Retinal pigment epithelial cell (primary cell): ENCODE results near the gene MUC13.

Source experiments
- DNase-seq: peaks from one replicate; pipeline ENCODE4 v3.0.0-alpha.2; 2010; ENCODE audit warnings: low read depth
- H3K4me3 ChIP-seq: 2 replicates; pipeline ENCODE4 v1.5.1; 2011; ENCODE audit warnings: mild to moderate bottlenecking, low read length, control low read depth, moderate library complexity
- TF ChIP-seq, protein P1 (sequence below): conservative IDR thresholded peaks from 2 replicates; pipeline ENCODE4 v1.5.1; 2011; ENCODE audit warnings: low read depth, low read length, control low read depth, inconsistent platforms

MUC13 gene

DNA sequence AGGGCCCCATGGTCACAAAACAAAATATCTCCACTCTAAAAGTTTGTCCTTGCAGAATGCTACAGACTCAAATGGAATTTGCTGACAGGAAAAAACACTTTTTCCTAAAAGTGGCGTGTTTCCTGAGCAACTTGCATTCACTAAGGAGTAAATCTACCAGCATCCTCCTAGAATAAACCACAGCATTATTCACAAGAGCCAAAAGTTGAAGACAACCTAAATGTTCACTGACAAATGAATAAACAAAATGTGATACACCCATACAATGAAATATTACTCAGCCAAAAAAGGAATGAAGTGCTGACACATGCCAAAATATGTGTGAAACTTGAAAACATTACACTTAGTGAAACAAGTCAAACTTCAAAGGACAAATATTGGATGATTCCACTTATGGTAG, 76.3 kb downstream of the MUC13 start:
- no peak for DNase-seq
- no peak overlapping the region for H3K4me3 ChIP-seq
- TF ChIP-seq, protein P1, sequence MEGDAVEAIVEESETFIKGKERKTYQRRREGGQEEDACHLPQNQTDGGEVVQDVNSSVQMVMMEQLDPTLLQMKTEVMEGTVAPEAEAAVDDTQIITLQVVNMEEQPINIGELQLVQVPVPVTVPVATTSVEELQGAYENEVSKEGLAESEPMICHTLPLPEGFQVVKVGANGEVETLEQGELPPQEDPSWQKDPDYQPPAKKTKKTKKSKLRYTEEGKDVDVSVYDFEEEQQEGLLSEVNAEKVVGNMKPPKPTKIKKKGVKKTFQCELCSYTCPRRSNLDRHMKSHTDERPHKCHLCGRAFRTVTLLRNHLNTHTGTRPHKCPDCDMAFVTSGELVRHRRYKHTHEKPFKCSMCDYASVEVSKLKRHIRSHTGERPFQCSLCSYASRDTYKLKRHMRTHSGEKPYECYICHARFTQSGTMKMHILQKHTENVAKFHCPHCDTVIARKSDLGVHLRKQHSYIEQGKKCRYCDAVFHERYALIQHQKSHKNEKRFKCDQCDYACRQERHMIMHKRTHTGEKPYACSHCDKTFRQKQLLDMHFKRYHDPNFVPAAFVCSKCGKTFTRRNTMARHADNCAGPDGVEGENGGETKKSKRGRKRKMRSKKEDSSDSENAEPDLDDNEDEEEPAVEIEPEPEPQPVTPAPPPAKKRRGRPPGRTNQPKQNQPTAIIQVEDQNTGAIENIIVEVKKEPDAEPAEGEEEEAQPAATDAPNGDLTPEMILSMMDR: no peak

DNA sequence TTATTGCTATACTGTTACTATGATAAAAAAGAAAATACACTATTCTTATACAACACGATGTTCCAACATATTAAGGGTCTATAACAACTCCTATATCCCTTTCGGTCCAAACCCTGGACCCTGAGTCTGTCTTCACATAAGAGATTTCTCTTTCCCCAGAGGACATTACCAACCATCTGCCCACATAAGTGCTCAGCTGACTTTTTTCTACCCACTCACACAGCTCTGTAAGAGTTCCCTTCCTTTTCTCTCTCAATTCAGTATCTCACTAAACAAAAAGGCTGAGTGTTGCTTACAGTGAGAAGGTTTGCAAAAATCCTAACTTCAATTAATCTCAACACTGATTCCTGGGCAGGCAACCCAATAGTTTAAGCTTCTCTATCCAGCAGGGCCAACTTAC, 77.9 kb downstream of the MUC13 start:
- no peak overlapping the region for H3K4me3 ChIP-seq
- DNase-seq: no peak
- TF ChIP-seq, protein P1: no peak
